ENCODE measurements around the gene RNF31. TPM values are rescaled to one million over a fixed set of nuclear protein-coding genes. Genes with fewer than 3 reads are reported as not detected.

Gene RNF31
- total and polyA plus RNA-seq, 4 donors = 31.7 to 82.4 (median 61.4) TPM

DNA sequence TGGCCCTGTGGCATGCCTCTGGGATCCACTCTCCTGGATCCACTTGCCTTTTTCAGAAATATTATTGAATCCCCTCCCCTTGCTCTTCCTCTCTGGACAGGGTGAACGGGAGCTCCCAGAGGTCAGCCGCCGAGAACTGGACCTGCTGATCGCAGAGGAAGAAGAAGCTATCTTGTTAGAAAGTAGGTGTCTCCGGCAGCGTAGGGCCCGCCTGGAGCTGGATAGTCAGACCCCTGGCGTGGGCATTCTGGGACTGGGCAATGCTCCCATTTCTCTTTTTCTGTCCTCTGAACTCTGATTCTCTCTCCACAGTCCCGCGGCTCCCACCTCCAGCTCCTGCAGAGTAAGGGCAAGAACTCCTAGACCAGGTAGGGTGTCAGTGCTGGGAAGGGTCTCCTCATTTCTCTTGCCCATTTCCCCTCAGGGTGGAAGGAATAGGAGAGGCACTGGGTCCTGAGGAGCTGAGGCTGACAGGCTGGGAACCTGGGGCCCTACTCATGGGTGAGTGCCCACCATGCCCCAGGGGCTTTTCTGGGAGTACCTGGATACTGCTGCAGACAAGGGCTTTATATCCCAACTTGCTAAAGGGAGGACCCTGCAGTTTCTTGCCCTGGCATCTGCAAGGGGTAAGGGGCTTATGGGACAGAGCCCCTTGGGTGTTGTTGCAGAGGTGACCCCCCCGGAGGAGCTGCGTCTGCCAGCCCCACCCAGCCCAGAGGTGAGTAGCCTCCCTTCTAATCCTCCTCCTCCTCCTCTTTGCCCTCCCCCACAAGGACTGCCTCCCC is 29.9 kb downstream of the RNF31 start:
- Histone ChIP-seq H3K4me1 (ENCODE audit: control insufficient read depth in 5 of 5, insufficient read depth in 5 of 5, low read length in 5 of 5) (peaks cover 0 to 9% (median under 1%) of the 10 kb centered on the region in 5 donors), H3K27me3 (ENCODE audit: control insufficient read depth in 3 of 3, insufficient read depth in 3 of 3, low read length in 2 of 3) (no peaks in the 10 kb centered on the region), H3K9me3 (ENCODE audit: control insufficient read depth in 4 of 4, insufficient read depth in 3 of 4, low read length in 3 of 4) (no peaks in the 10 kb centered on the region), H3K9ac (ENCODE audit: insufficient read depth in 1 of 2, low read length in 2 of 2) (no peak overlapping the region), H3K4me3 (no peak overlapping the region), H3K36me3 (ENCODE audit: control insufficient read depth in 4 of 4, insufficient read depth in 4 of 4, low read length in 4 of 4) (peaks cover 0 to 68% (median 3%) of the 10 kb centered on the region in 4 donors), H3K27ac (ENCODE audit: low read depth in 1 of 2, low read length in 1 of 2) (no peak overlapping the region)
- no peak for DNase-seq
- no peak for ATAC-seq (ENCODE audit: insufficient read depth, low FRiP score)
- 93 to 97% methylated on average over 12 of the region's 12 CpGs for WGBS, 2 donors
- TF ChIP-seq, protein P1, sequence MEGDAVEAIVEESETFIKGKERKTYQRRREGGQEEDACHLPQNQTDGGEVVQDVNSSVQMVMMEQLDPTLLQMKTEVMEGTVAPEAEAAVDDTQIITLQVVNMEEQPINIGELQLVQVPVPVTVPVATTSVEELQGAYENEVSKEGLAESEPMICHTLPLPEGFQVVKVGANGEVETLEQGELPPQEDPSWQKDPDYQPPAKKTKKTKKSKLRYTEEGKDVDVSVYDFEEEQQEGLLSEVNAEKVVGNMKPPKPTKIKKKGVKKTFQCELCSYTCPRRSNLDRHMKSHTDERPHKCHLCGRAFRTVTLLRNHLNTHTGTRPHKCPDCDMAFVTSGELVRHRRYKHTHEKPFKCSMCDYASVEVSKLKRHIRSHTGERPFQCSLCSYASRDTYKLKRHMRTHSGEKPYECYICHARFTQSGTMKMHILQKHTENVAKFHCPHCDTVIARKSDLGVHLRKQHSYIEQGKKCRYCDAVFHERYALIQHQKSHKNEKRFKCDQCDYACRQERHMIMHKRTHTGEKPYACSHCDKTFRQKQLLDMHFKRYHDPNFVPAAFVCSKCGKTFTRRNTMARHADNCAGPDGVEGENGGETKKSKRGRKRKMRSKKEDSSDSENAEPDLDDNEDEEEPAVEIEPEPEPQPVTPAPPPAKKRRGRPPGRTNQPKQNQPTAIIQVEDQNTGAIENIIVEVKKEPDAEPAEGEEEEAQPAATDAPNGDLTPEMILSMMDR (IDR thresholded peaks at IDR 0.05; ENCODE audit: control extremely low read depth, extremely low read depth) = no peak

DNA sequence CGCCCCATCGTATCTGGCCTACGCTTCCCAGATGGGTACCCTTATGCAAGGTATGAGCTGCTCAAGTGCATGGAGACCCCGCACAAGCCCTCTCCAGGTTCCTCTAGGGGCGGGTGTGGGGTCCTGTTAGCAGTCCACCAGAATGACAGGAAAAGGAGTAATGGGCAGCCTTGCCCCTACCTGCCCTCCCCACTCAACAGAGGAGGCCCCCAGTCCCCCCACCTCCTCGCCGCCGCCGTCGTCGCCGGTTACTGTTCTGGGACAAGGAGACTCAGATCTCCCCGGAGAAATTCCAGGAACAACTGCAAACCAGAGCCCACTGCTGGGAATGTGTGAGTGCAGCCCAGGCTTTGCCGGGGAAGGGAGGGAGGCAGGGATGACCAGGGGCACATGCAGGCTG is 30.6 kb downstream of the RNF31 start:
- Histone ChIP-seq H3K4me3 (no peak overlapping the region), H3K9me3 (ENCODE audit: control insufficient read depth in 4 of 4, insufficient read depth in 3 of 4, low read length in 3 of 4) (no peaks in the 10 kb centered on the region), H3K27ac (ENCODE audit: low read depth in 1 of 2, low read length in 1 of 2) (no peak overlapping the region), H3K27me3 (ENCODE audit: control insufficient read depth in 3 of 3, insufficient read depth in 3 of 3, low read length in 2 of 3) (no peaks in the 10 kb centered on the region), H3K9ac (ENCODE audit: insufficient read depth in 1 of 2, low read length in 2 of 2) (no peak overlapping the region), H3K4me1 (ENCODE audit: control insufficient read depth in 5 of 5, insufficient read depth in 5 of 5, low read length in 5 of 5) (peaks cover 0 to 2% (median 0%) of the 10 kb centered on the region in 5 donors), H3K36me3 (ENCODE audit: control insufficient read depth in 4 of 4, insufficient read depth in 4 of 4, low read length in 4 of 4) (peaks cover 2 to 71% (median 7%) of the 10 kb centered on the region in 4 donors)
- 94 to 98% methylated on average over 14 of the region's 14 CpGs for WGBS, 2 donors
- DNase-seq (no peak), ATAC-seq (ENCODE audit: insufficient read depth, low FRiP score) (no peak)
- TF ChIP-seq, protein P1 (IDR thresholded peaks at IDR 0.05; ENCODE audit: control extremely low read depth, extremely low read depth) = no peak

DNA sequence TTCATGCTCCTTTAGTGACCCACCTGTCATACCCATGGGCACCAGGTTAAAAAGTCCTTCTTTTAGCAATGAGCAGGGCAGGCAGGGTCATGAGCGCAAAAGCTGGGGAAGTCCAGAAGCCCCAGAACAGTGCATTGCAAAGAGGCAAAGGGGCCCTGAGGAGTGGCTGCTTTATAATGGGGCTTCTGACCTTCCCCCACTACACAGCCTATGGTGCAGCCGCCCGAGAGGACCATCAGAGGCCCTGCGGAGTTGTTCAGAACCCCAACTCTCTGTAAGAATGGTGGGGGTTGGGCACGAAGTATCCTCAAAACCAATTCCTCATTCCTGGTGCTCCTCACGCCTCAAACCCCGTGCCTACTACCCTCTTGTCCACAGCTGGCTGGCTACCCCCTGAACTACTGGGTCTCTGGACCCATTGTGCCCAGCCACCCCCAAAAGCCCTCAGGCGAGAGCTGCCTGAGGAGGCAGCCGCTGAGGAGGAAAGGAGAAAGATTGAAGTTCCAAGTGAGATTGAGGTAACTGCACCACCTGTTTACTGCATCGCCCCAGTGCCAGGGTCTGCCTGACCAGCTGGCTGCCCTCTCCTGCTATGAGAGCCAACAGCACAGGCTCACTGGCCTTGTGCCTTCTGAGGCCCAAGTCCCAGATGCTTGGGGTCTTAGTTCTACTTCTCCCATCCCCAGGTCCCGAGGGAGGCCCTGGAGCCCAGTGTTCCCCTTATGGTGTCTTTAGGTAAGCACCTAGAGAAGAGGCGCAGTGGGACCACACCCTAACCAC is 31.3 kb downstream of the RNF31 start:
- TF ChIP-seq, protein P1 (IDR thresholded peaks at IDR 0.05; ENCODE audit: control extremely low read depth, extremely low read depth) = no peak
- H3K36me3 ChIP-seq (ENCODE audit: control insufficient read depth in 4 of 4, insufficient read depth in 4 of 4, low read length in 4 of 4) = peaks cover 5 to 71% (median 9%) of the 10 kb centered on the region in 4 donors

More for the DNA sequence above, 31.3 kb downstream of the RNF31 start:
- no peak overlapping the region for H3K27ac ChIP-seq (ENCODE audit: low read depth in 1 of 2, low read length in 1 of 2)
- no peaks in the 10 kb centered on the region for H3K27me3 ChIP-seq (ENCODE audit: control insufficient read depth in 3 of 3, insufficient read depth in 3 of 3, low read length in 2 of 3)
- 93% methylated on average over 12 of the region's 12 CpGs for WGBS, 2 donors
- no peak overlapping the region for H3K4me3 ChIP-seq
- H3K4me1 ChIP-seq (ENCODE audit: control insufficient read depth in 5 of 5, insufficient read depth in 5 of 5, low read length in 5 of 5) = no peaks in the 10 kb centered on the region
- no peak for ATAC-seq (ENCODE audit: insufficient read depth, low FRiP score)
- no peak for DNase-seq
- no peak overlapping the region for H3K9ac ChIP-seq (ENCODE audit: insufficient read depth in 1 of 2, low read length in 2 of 2)
- no peaks in the 10 kb centered on the region for H3K9me3 ChIP-seq (ENCODE audit: control insufficient read depth in 4 of 4, insufficient read depth in 3 of 4, low read length in 3 of 4)

All from lung (tissue), 12 donors.